ENCODE data around the gene MAML2. TPM values are rescaled to one million over a fixed set of nuclear protein-coding genes. Genes with fewer than 3 reads are reported as not detected.

The MAML2 gene
- total RNA-seq, 1 donor from 2014 or later: 3.8 TPM

- H3K4me3 ChIP-seq: no peak overlapping the region
- H3K36me3 Mint-ChIP-seq: peaks cover 8% of the 10 kb centered on the region
- no peaks in the 10 kb centered on the region for H3F3A ChIP-seq (ENCODE audit: low read depth)
- no peak for DNase-seq (ENCODE audit: low spot score)
- peaks cover 26% of the 10 kb centered on the region for H3K4me1 ChIP-seq
- H3K4me3 Mint-ChIP-seq: no peak overlapping the region
- H3K9me3 ChIP-seq (ENCODE audit: low read depth): no peaks in the 10 kb centered on the region
- no peaks in the 10 kb centered on the region for H3K27me3 ChIP-seq
- no peak overlapping the region for H3K27ac ChIP-seq
- H3K4me2 ChIP-seq: no peak overlapping the region
- H3K4me1 Mint-ChIP-seq: peaks cover 13% of the 10 kb centered on the region
- no peak for TF ChIP-seq EZH2 (IDR thresholded peaks at IDR 0.05)
- TF ChIP-seq CTCF (IDR thresholded peaks at IDR 0.05): no peak
- no peak for TF ChIP-seq EZH2phosphoT487 (IDR thresholded peaks at IDR 0.05)
- no peaks in the 10 kb centered on the region for H3K79me2 ChIP-seq (ENCODE audit: low read depth)
- no peak overlapping the region for H2AFZ ChIP-seq (replicated peaks)
- no peaks in the 10 kb centered on the region for H3K36me3 ChIP-seq
- H4K20me1 ChIP-seq (ENCODE audit: low read depth): no peaks in the 10 kb centered on the region
- peaks cover 2% of the 10 kb centered on the region for H3K27me3 Mint-ChIP-seq (ENCODE audit: insufficient read depth, low read depth)
- no peak overlapping the region for H3K9ac ChIP-seq
- H3K9me3 Mint-ChIP-seq: no peaks in the 10 kb centered on the region
- no peak overlapping the region for H3K27ac Mint-ChIP-seq
These were observed 108.0 kb downstream of the MAML2 start for GRCh38 chr11:96234866-96235441.

DNA sequence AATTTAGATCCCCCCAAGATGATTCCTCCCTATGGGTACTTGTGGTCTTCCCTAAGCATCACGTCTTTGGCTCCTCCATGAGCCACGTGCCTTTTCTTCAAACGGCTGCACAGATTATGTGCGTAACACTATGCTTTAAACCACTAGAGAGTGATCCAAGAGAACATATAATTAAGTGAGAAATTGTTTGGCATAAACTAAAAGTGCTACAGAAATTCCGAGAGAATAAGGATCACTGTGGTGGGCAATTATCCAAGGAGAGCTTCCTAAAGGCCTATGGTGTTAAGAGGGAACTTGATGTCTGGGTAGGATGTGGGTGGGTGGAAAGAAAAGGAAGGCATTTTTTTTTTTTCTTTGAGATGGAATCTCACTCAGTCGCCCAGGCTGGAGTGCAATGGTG lies 110.9 kb downstream of the MAML2 start:
- H3K4me3 Mint-ChIP-seq: no peak overlapping the region
- TF ChIP-seq EZH2 (IDR thresholded peaks at IDR 0.05): no peak
- no peaks in the 10 kb centered on the region for H3K79me2 ChIP-seq (ENCODE audit: low read depth)
- no peaks in the 10 kb centered on the region for H4K20me1 ChIP-seq (ENCODE audit: low read depth)
- DNase-seq (ENCODE audit: low spot score): no peak
- H3K27me3 ChIP-seq: no peaks in the 10 kb centered on the region
- H3F3A ChIP-seq (ENCODE audit: low read depth): no peaks in the 10 kb centered on the region
- peaks cover 2% of the 10 kb centered on the region for H3K27me3 Mint-ChIP-seq (ENCODE audit: insufficient read depth, low read depth)
- no peaks in the 10 kb centered on the region for H3K9me3 ChIP-seq (ENCODE audit: low read depth)
- no peak overlapping the region for H3K27ac Mint-ChIP-seq
- no peaks in the 10 kb centered on the region for H3K9me3 Mint-ChIP-seq
- no peak overlapping the region for H3K4me2 ChIP-seq
- H3K4me3 ChIP-seq: no peak overlapping the region
- H3K4me1 Mint-ChIP-seq: peaks cover 19% of the 10 kb centered on the region
- H3K4me1 ChIP-seq: peaks cover 10% of the 10 kb centered on the region
- peaks cover 10% of the 10 kb centered on the region for H3K36me3 Mint-ChIP-seq
- no peak overlapping the region for H2AFZ ChIP-seq (replicated peaks)
- no peaks in the 10 kb centered on the region for H3K36me3 ChIP-seq
- no peak overlapping the region for H3K27ac ChIP-seq
- no peak overlapping the region for H3K9ac ChIP-seq

DNA sequence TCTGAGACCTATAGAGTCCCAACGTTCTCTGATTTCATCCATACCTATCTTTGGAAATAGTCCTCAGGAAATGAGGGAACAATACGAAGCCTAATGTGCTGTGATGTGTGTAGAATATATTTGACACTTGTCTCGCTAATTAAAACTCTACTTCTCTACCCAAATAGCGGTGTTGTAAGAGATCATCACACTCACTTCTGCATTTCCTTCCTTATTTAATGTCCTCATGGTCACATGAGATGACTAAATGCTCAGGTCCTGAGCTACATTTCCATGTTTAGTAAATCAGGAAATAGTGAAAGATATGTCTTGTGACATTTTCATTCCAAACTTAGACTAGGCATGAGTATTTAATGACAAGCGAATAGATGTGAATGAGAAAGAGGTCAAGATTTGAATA lies 112.3 kb downstream of the MAML2 start:
- H3F3A ChIP-seq (ENCODE audit: low read depth): no peaks in the 10 kb centered on the region
- H3K4me1 Mint-ChIP-seq: peaks cover 11% of the 10 kb centered on the region
- no peak overlapping the region for H3K27ac Mint-ChIP-seq
- no peak overlapping the region for H3K4me2 ChIP-seq
- no peaks in the 10 kb centered on the region for H3K27me3 ChIP-seq
- no peak overlapping the region for H3K27ac ChIP-seq
- H2AFZ ChIP-seq (replicated peaks): no peak overlapping the region
- peaks cover 10% of the 10 kb centered on the region for H3K36me3 Mint-ChIP-seq
- no peaks in the 10 kb centered on the region for H3K79me2 ChIP-seq (ENCODE audit: low read depth)
- H3K36me3 ChIP-seq: no peaks in the 10 kb centered on the region
- no peak for DNase-seq (ENCODE audit: low spot score)
- H4K20me1 ChIP-seq (ENCODE audit: low read depth): no peaks in the 10 kb centered on the region
- peaks cover 2% of the 10 kb centered on the region for H3K4me1 ChIP-seq
- no peak overlapping the region for H3K4me3 ChIP-seq
- H3K27me3 Mint-ChIP-seq (ENCODE audit: insufficient read depth, low read depth): peaks cover 2% of the 10 kb centered on the region
- no peak overlapping the region for H3K4me3 Mint-ChIP-seq
- H3K9ac ChIP-seq: no peak overlapping the region
- H3K9me3 ChIP-seq (ENCODE audit: low read depth): no peaks in the 10 kb centered on the region
- H3K9me3 Mint-ChIP-seq: no peaks in the 10 kb centered on the region
- TF ChIP-seq EZH2 (IDR thresholded peaks at IDR 0.05) (no peak), EZH2phosphoT487 (IDR thresholded peaks at IDR 0.05) (no peak), CTCF (IDR thresholded peaks at IDR 0.05) (no peak)

DNA sequence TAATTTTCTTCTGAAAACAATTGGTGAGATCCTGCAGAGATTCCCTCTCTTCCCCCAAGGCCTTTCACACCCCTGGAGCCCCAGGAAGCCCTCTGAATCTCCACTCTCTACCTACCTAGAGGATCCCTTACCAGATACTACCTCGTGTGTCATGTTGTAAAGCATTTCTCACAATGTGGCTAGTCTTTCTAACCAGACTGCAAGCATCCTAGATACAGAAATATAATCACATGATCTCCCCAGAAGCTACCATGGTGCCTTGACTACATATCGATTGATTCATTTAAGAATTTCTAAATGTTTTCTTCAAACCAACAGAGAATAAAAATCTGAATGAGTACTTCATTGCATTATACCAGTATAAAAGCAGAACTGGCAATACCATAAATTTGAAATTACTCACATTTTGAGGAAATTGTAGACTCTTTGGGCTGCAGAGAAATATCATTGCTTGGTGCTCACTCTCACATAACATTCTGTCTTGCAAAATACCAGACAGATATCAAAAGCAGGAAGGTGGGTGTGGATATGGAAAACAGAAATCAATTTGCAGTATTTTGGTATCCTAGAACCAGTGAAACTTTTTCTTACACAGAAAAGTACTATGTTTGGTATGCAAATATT lies 113.5 kb downstream of the MAML2 start:
- peaks cover 2% of the 10 kb centered on the region for H3K27me3 Mint-ChIP-seq (ENCODE audit: insufficient read depth, low read depth)
- H2AFZ ChIP-seq (replicated peaks): no peak overlapping the region
- no peaks in the 10 kb centered on the region for H4K20me1 ChIP-seq (ENCODE audit: low read depth)
- no peak overlapping the region for H3K4me3 Mint-ChIP-seq
- H3K4me1 ChIP-seq: no peaks in the 10 kb centered on the region
- H3K36me3 Mint-ChIP-seq: peaks cover 10% of the 10 kb centered on the region
- no peaks in the 10 kb centered on the region for H3K36me3 ChIP-seq
- no peak for TF ChIP-seq EZH2 (IDR thresholded peaks at IDR 0.05)
- TF ChIP-seq EZH2phosphoT487 (IDR thresholded peaks at IDR 0.05): no peak
- no peak for TF ChIP-seq CTCF (IDR thresholded peaks at IDR 0.05)
- H3K4me3 ChIP-seq: no peak overlapping the region
- no peak overlapping the region for H3K9ac ChIP-seq
- H3F3A ChIP-seq (ENCODE audit: low read depth): no peaks in the 10 kb centered on the region
- H3K27ac Mint-ChIP-seq: no peak overlapping the region
- no peaks in the 10 kb centered on the region for H3K79me2 ChIP-seq (ENCODE audit: low read depth)
- no peak overlapping the region for H3K27ac ChIP-seq
- peaks cover 6% of the 10 kb centered on the region for H3K4me1 Mint-ChIP-seq
- H3K27me3 ChIP-seq: no peaks in the 10 kb centered on the region
- H3K9me3 Mint-ChIP-seq: no peaks in the 10 kb centered on the region
- DNase-seq (ENCODE audit: low spot score): no peak
- H3K9me3 ChIP-seq (ENCODE audit: low read depth): no peaks in the 10 kb centered on the region
- H3K4me2 ChIP-seq: no peak overlapping the region

Data from neural progenitor cell (in vitro differentiated cells).